Left renal pelvis (tissue), 4 donors: ENCODE data around the gene VAV2. TPM values are rescaled to one million over a fixed set of nuclear protein-coding genes. Genes with fewer than 3 reads are reported as not detected.
"Not testable (repeated sequence)": the region's sequence is repeated elsewhere in the genome, so short reads cannot be mapped to it uniquely, and the experiment has no call there.

ENCODE experiments used
- DNase-seq, 4 donors: peaks; one replicate each; pipeline ENCODE4 v3.0.0-alpha.2; 2013; ENCODE audit warnings: low read depth in 4 of 4, low spot score in 3 of 4
- polyA plus RNA-seq, 4 donors: library from polyadenylated mRNA; unstranded; fragments of 120-200 nt; gene quantifications; one replicate each; pipeline ENCODE4 v1.2.1, GENCODE V29; 2013; ENCODE audit not compliant: insufficient read length in 4 of 4

VAV2 gene
- polyA plus RNA-seq, 4 donors: 14.7 to 47.1 (median 34.7) TPM

GRCh38 chr9:133779081-133779480, 213.0 kb downstream of the VAV2 start:
- DNase-seq: no peak

- DNase-seq: no peak
Observed at GRCh38 chr9:133778336-133779013, 213.6 kb downstream of the VAV2 start.

- no peak for DNase-seq
Observed at GRCh38 chr9:133777871-133778270, 214.3 kb downstream of the VAV2 start.

GRCh38 chr9:133777068-133777791, 214.9 kb downstream of the VAV2 start:
- DNase-seq: no peak

- DNase-seq: no peak
Observed at GRCh38 chr9:133775951-133776905, 215.9 kb downstream of the VAV2 start.

GRCh38 chr9:133775291-133775690, 216.8 kb downstream of the VAV2 start:
- DNase-seq: no peak

GRCh38 chr9:133774799-133775198, 217.3 kb downstream of the VAV2 start:
- DNase-seq: no peak

- no peak for DNase-seq
Observed at GRCh38 chr9:133773889-133774655, 218.1 kb downstream of the VAV2 start.

- DNase-seq: no peak
Observed at GRCh38 chr9:133772581-133772980, 219.5 kb downstream of the VAV2 start.

GRCh38 chr9:133771486-133772482, 220.3 kb downstream of the VAV2 start:
- DNase-seq: no peak

GRCh38 chr9:133770076-133770777, 221.9 kb downstream of the VAV2 start:
- no peak for DNase-seq

GRCh38 chr9:133769511-133770075, 222.5 kb downstream of the VAV2 start:
- DNase-seq: no peak

GRCh38 chr9:133768859-133769510, 223.1 kb downstream of the VAV2 start:
- no peak for DNase-seq

GRCh38 chr9:133768371-133768858, 223.7 kb downstream of the VAV2 start:
- no peak for DNase-seq

GRCh38 chr9:133767625-133768024, 224.5 kb downstream of the VAV2 start:
- no peak for DNase-seq

- no peak for DNase-seq
Observed at GRCh38 chr9:133767008-133767407, 225.1 kb downstream of the VAV2 start.

- not testable (repeated sequence) for DNase-seq
Observed at GRCh38 chr9:133766234-133766633, 225.9 kb downstream of the VAV2 start.
